ENCODE results near the gene ADCY7. TPM values are rescaled to one million over a fixed set of nuclear protein-coding genes. Genes with fewer than 3 reads are reported as not detected.

Gene ADCY7
- total and polyA plus RNA-seq, 4 donors = 20.9 to 105 (median 38.5) TPM

- Histone ChIP-seq H3K4me3 (no peak overlapping the region), H3K36me3 (ENCODE audit: control insufficient read depth in 4 of 4, insufficient read depth in 4 of 4, low read length in 4 of 4) (peaks cover 9 to 34% (median 19%) of the 10 kb centered on the region in 4 donors), H3K4me1 (ENCODE audit: control insufficient read depth in 5 of 5, insufficient read depth in 5 of 5, low read length in 5 of 5) (peaks cover 0 to 7% (median 0%) of the 10 kb centered on the region in 5 donors), H3K27ac (ENCODE audit: low read depth in 1 of 2, low read length in 1 of 2) (peak overlapping the region in 1 of 2 donors; percentile 30), H3K27me3 (ENCODE audit: control insufficient read depth in 3 of 3, insufficient read depth in 3 of 3, low read length in 2 of 3) (no peaks in the 10 kb centered on the region), H3K9ac (ENCODE audit: insufficient read depth in 1 of 2, low read length in 2 of 2) (no peak overlapping the region), H3K9me3 (ENCODE audit: control insufficient read depth in 4 of 4, insufficient read depth in 3 of 4, low read length in 3 of 4) (no peaks in the 10 kb centered on the region)
- no peak for ATAC-seq (ENCODE audit: insufficient read depth, low FRiP score)
- TF ChIP-seq CTCF (IDR thresholded peaks at IDR 0.05; ENCODE audit: control extremely low read depth, extremely low read depth) = no peak
- WGBS, 2 donors = 70 to 78% methylated on average over 3 of the region's 3 CpGs
- DNase-seq = no peak
Measured at GRCh38 chr16:50360779-50361178, 94.4 kb downstream of the ADCY7 start.

GRCh38 chr16:50363656-50364055, 97.3 kb downstream of the ADCY7 start:
- WGBS, 2 donors = 47 to 88% methylated on average over 10 of the region's 10 CpGs
- Histone ChIP-seq H3K36me3 (ENCODE audit: control insufficient read depth in 4 of 4, insufficient read depth in 4 of 4, low read length in 4 of 4) (peaks cover 6 to 28% (median 20%) of the 10 kb centered on the region in 4 donors), H3K9me3 (ENCODE audit: control insufficient read depth in 4 of 4, insufficient read depth in 3 of 4, low read length in 3 of 4) (no peaks in the 10 kb centered on the region), H3K27me3 (ENCODE audit: control insufficient read depth in 3 of 3, insufficient read depth in 3 of 3, low read length in 2 of 3) (no peaks in the 10 kb centered on the region), H3K4me1 (ENCODE audit: control insufficient read depth in 5 of 5, insufficient read depth in 5 of 5, low read length in 5 of 5) (peaks cover 0 to 17% (median 7%) of the 10 kb centered on the region in 5 donors), H3K27ac (ENCODE audit: low read depth in 1 of 2, low read length in 1 of 2) (no peak overlapping the region), H3K9ac (ENCODE audit: insufficient read depth in 1 of 2, low read length in 2 of 2) (no peak overlapping the region), H3K4me3 (no peak overlapping the region)
- DNase-seq = no peak
- no peak for ATAC-seq (ENCODE audit: insufficient read depth, low FRiP score)
- TF ChIP-seq CTCF (IDR thresholded peaks at IDR 0.05; ENCODE audit: control extremely low read depth, extremely low read depth) = no peak

- no peak for TF ChIP-seq CTCF (IDR thresholded peaks at IDR 0.05; ENCODE audit: control extremely low read depth, extremely low read depth)
- Histone ChIP-seq H3K27ac (ENCODE audit: low read depth in 1 of 2, low read length in 1 of 2) (no peak overlapping the region), H3K9me3 (ENCODE audit: control insufficient read depth in 4 of 4, insufficient read depth in 3 of 4, low read length in 3 of 4) (no peaks in the 10 kb centered on the region), H3K27me3 (ENCODE audit: control insufficient read depth in 3 of 3, insufficient read depth in 3 of 3, low read length in 2 of 3) (no peaks in the 10 kb centered on the region), H3K36me3 (ENCODE audit: control insufficient read depth in 4 of 4, insufficient read depth in 4 of 4, low read length in 4 of 4) (peaks cover 4 to 22% (median 16%) of the 10 kb centered on the region in 4 donors), H3K4me3 (no peak overlapping the region), H3K4me1 (ENCODE audit: control insufficient read depth in 5 of 5, insufficient read depth in 5 of 5, low read length in 5 of 5) (peaks cover 0 to 17% (median 7%) of the 10 kb centered on the region in 5 donors), H3K9ac (ENCODE audit: insufficient read depth in 1 of 2, low read length in 2 of 2) (no peak overlapping the region)
- no peak for ATAC-seq (ENCODE audit: insufficient read depth, low FRiP score)
- no peak for DNase-seq
- WGBS, 2 donors = 24 to 43% methylated on average over 2 of the region's 2 CpGs
Measured at GRCh38 chr16:50365791-50366575, 99.6 kb downstream of the ADCY7 start.

Small RNA genes lying within 50 kb of the gene (small RNA-seq; reads per million reads assigned to genes)
- not detected for gene MIR6771 (ENCODE audit: low replicate concordance)

Other genes with a start within 250 kb of the ADCY7 start
- 10 to 100 TPM; 18.9 to 23.2 TPM for gene CNEP1R1, start 241.3 kb upstream of the ADCY7 start, total RNA-seq
- gene CNEP1R1, start 241.3 kb upstream of the ADCY7 start, polyA plus RNA-seq = 10 to 100 TPM; 13.8 to 15.9 TPM
- 10 to 100 TPM; 16.3 to 29.9 TPM for gene HEATR3, start 200.6 kb upstream of the ADCY7 start, total RNA-seq
- gene HEATR3, start 200.6 kb upstream of the ADCY7 start, polyA plus RNA-seq = 10 to 100 TPM in 1 of 2 donors, 1 to 10 TPM in 1; 8.7 to 12.0 TPM
- 10 to 100 TPM; 12.4 to 16.3 TPM for gene TENT4B, start 113.2 kb upstream of the ADCY7 start, total RNA-seq
- 1 to 10 TPM; 4.3 to 4.4 TPM for gene TENT4B, start 113.2 kb upstream of the ADCY7 start, polyA plus RNA-seq
- 10 to 100 TPM; 52.8 to 54.1 TPM for gene BRD7, start 102.4 kb downstream of the ADCY7 start, total RNA-seq
- gene BRD7, start 102.4 kb downstream of the ADCY7 start, polyA plus RNA-seq = 10 to 100 TPM; 33.9 to 54.6 TPM

All from lung (tissue), 13 donors.